Left renal cortex interstitium (tissue), 4 donors: Measurements from ENCODE around the gene ZNF580. TPM values are rescaled to one million over a fixed set of nuclear protein-coding genes. Genes with fewer than 3 reads are reported as not detected.

Experiments used
- DNase-seq, 4 donors: peaks; one replicate each; pipeline ENCODE4 v3.0.0-alpha.2; 2013; ENCODE audit warnings: low read depth in 4 of 4, low spot score in 2 of 4, missing footprints in 1 of 4
- polyA plus RNA-seq, 4 donors: library from polyadenylated mRNA; unstranded; fragments of 120-200 nt; gene quantifications; one replicate each; pipeline ENCODE4 v1.2.1, GENCODE V29; 2013; ENCODE audit not compliant: insufficient read length in 4 of 4

Gene ZNF580
- polyA plus RNA-seq, 4 donors, result 33.8 to 67.1 (median 51.7) TPM

- DNase-seq, result no peak
Measured at GRCh38 chr19:55656988-55657747, 16.4 kb downstream of the ZNF580 start.

- no peak for DNase-seq
Measured at GRCh38 chr19:55658846-55659459, 18.2 kb downstream of the ZNF580 start.

- DNase-seq, result no peak
Measured at GRCh38 chr19:55659822-55660221, 19.0 kb downstream of the ZNF580 start.

- no peak for DNase-seq
Measured at GRCh38 chr19:55660404-55660803, 19.6 kb downstream of the ZNF580 start.

- DNase-seq, result no peak
Measured at GRCh38 chr19:55660991-55661390, 20.2 kb downstream of the ZNF580 start.

- no peak for DNase-seq
Measured at GRCh38 chr19:55661826-55662225, 21.0 kb downstream of the ZNF580 start.

- no peak for DNase-seq
Measured at GRCh38 chr19:55663846-55664536, 23.2 kb downstream of the ZNF580 start.

GRCh38 chr19:55666343-55667005 is 25.7 kb downstream of the ZNF580 start:
- DNase-seq, result no peak

- no peak for DNase-seq
Measured at GRCh38 chr19:55667006-55667381, 26.2 kb downstream of the ZNF580 start.

- DNase-seq, result no peak
Measured at GRCh38 chr19:55667511-55667910, 26.7 kb downstream of the ZNF580 start.

- no peak for DNase-seq
Measured at GRCh38 chr19:55667958-55668357, 27.2 kb downstream of the ZNF580 start.

- no peak for DNase-seq
Measured at GRCh38 chr19:55668603-55669348, 28.0 kb downstream of the ZNF580 start.

- DNase-seq, result no peak
Measured at GRCh38 chr19:55669418-55670279, 28.8 kb downstream of the ZNF580 start.

GRCh38 chr19:55670280-55671053 is 29.7 kb downstream of the ZNF580 start:
- DNase-seq, result no peak

GRCh38 chr19:55671054-55671378 is 30.2 kb downstream of the ZNF580 start:
- no peak for DNase-seq

- no peak for DNase-seq
Measured at GRCh38 chr19:55672418-55672817, 31.6 kb downstream of the ZNF580 start.

- no peak for DNase-seq
Measured at GRCh38 chr19:55673465-55673864, 32.7 kb downstream of the ZNF580 start.

GRCh38 chr19:55673889-55674288 is 33.1 kb downstream of the ZNF580 start:
- no peak for DNase-seq

- DNase-seq, result no peak
Measured at GRCh38 chr19:55674459-55674840, 33.6 kb downstream of the ZNF580 start.
